B cell (primary cell): Measurements from ENCODE around the gene PTPRN2. TPM values are rescaled to one million over a fixed set of nuclear protein-coding genes. Genes with fewer than 3 reads are reported as not detected.

Experiments used
- ATAC-seq: fragments of 200-7000 bp; cut with Tn5 transposase; one replicate; pipeline ENCODE4 v1.10.0; 2021; ENCODE audit warnings: low read depth, mild to moderate bottlenecking, moderate number of reproducible peaks, moderate library complexity
- CTCF ChIA-PET: fragments of 350-600 bp; sonication (Branson Sonifier 250); formaldehyde crosslinking; loops from one replicate; lab custom pipeline; 2021; ENCODE audit warnings: antibody characterized with exemption, inconsistent platforms; lab: Charles Lee
- POLR2A ChIA-PET: fragments of 350-600 bp; sonication (Branson Sonifier 250); formaldehyde crosslinking; loops from one replicate; lab custom pipeline; 2021; ENCODE audit warnings: antibody characterized with exemption; lab: Charles Lee
- DNase-seq: peaks from one replicate; pipeline ENCODE4 v3.0.0; 2013
- H2AFZ ChIP-seq: 2 replicates; pipeline ENCODE4 v1.6.1; 2012; ENCODE audit warnings: mild to moderate bottlenecking, low read depth, low read length; ENCODE audit not compliant: insufficient read depth, poor library complexity, severe bottlenecking
- H3K27ac ChIP-seq, 2 donors: 1 replicate in 1 of 2; 2 replicates in 1 of 2; pipeline ENCODE4 v1.5.1; 2012 to 2013; ENCODE audit warnings: low read length in 2 of 2, mild to moderate bottlenecking in 2 of 2, moderate library complexity in 1 of 2
- H3K27me3 ChIP-seq, 4 experiments: fragments of 200-600 bp in 1 of 4; sonication (generic) in 1 of 4; replicated peaks in 1 of 4; 1 replicate in 2 of 4; 2 replicates in 2 of 4; pipeline versions ENCODE4 v1.6.1 to v1.7.0; 2013 to 2016; ENCODE audit warnings: low read length in 3 of 4, mild to moderate bottlenecking in 2 of 4, mixed read lengths in 1 of 4, moderate library complexity in 1 of 4; ENCODE audit not compliant: insufficient read depth in 4 of 4, control insufficient read depth in 3 of 4; ENCODE audit errors: control extremely low read depth in 1 of 4
- H3K36me3 ChIP-seq, 2 experiments: replicated peaks in 1 of 2; 1 replicate in 1 of 2; 2 replicates in 1 of 2; pipeline versions ENCODE4 v1.6.1 to v1.7.1; 2013; ENCODE audit warnings: low read length in 1 of 2; ENCODE audit not compliant: insufficient read depth in 2 of 2, control insufficient read depth in 1 of 2; ENCODE audit errors: control extremely low read depth in 1 of 2, extremely low read depth in 1 of 2
- H3K4me1 ChIP-seq, 2 donors: fragments of 200-600 bp in 1 of 2; sonication (generic) in 1 of 2; 1 replicate in 1 of 2; 2 replicates in 1 of 2; pipeline versions ENCODE4 v1.5.1 to v1.6.1; 2013 to 2017; ENCODE audit warnings: low read length in 2 of 2; ENCODE audit not compliant: control insufficient read depth in 2 of 2, insufficient read depth in 2 of 2
- H3K4me2 ChIP-seq: replicated peaks from 2 replicates; pipeline ENCODE3; 2012; ENCODE audit warnings: mild to moderate bottlenecking, low read depth, low read length; ENCODE audit not compliant: poor library complexity, severe bottlenecking
- H3K4me3 ChIP-seq, 5 experiments: fragments of 200-600 bp in 1 of 5; sonication (generic) in 1 of 5; 1 replicate in 3 of 5; 2 replicates in 2 of 5; pipeline versions ENCODE4 v1.5.1 to v1.7.0; 2011 to 2016; ENCODE audit warnings: low read length in 4 of 5, mild to moderate bottlenecking in 4 of 5, low read depth in 2 of 5, control low read depth in 1 of 5, moderate library complexity in 1 of 5; ENCODE audit not compliant: insufficient read depth in 1 of 5; ENCODE audit errors: control extremely low read depth in 1 of 5, extremely low read depth in 1 of 5
- H3K79me2 ChIP-seq: fragments of 200-600 bp; sonication (generic); one replicate; pipeline ENCODE4 v1.6.0; 2016; ENCODE audit warnings: low read length; ENCODE audit not compliant: control insufficient read depth, insufficient read depth
- H3K9ac ChIP-seq: fragments of 200-600 bp; sonication (generic); 2 replicates; pipeline ENCODE4 v1.6.1; 2017; ENCODE audit warnings: mild to moderate bottlenecking, low read length, moderate library complexity
- H3K9me3 ChIP-seq, 3 donors: one replicate each; pipeline versions ENCODE4 v1.6.1 to v1.7.1; 2013; ENCODE audit warnings: low read length in 2 of 3; ENCODE audit not compliant: control insufficient read depth in 2 of 3, insufficient read depth in 1 of 3; ENCODE audit errors: control extremely low read depth in 1 of 3
- H4K20me1 ChIP-seq: 2 replicates; pipeline ENCODE4 v1.6.0; 2012; ENCODE audit warnings: mild to moderate bottlenecking, low read length; ENCODE audit not compliant: insufficient read depth, control insufficient read depth, poor library complexity, severe bottlenecking
- H3K27ac Mint-ChIP-seq: one replicate; pipeline ENCODE4 v1.8.0; 2021; ENCODE audit warnings: mixed read lengths
- H3K27me3 Mint-ChIP-seq: one replicate; pipeline ENCODE4 v1.8.0; 2021; ENCODE audit warnings: mixed read lengths
- H3K4me1 Mint-ChIP-seq: one replicate; pipeline ENCODE4 v1.8.0; 2021; ENCODE audit warnings: mixed read lengths
- H3K4me3 Mint-ChIP-seq: one replicate; pipeline ENCODE4 v1.8.0; 2021; ENCODE audit warnings: mixed read lengths
- H3K9me3 Mint-ChIP-seq: one replicate; pipeline ENCODE4 v1.8.0; 2022; ENCODE audit warnings: mixed read lengths; ENCODE audit not compliant: insufficient read depth
- EZH2 ChIP-seq: IDR thresholded peaks from 2 replicates; pipeline ENCODE4 v1.6.1; 2012; ENCODE audit warnings: borderline replicate concordance, low read depth, mild to moderate bottlenecking, moderate library complexity, low read length; ENCODE audit not compliant: insufficient read depth, poor library complexity, severe bottlenecking
- WGBS: methylation state at CpG from one replicate; pipeline ENCODE4 v1.1.5; 2013; ENCODE audit warnings: missing lambda C conversion rate; ENCODE audit not compliant: insufficient coverage; 5-methylcytosine and 5-hydroxymethylcytosine counted together
- intact Hi-C: fragments of 100-400 bp; cut with micrococcal nuclease; formaldehyde crosslinking; loops from one replicate; pipeline ENCODE4 v1.10.0; 2022
- polyA plus RNA-seq: library from polyadenylated mRNA; depleted of rRNA; stranded (reverse); fragments of >200 nt; gene quantifications from 2 replicates; pipeline ENCODE4 v1.2.3, GENCODE V29; 2012
- total RNA-seq, 2 donors: library from RNA; stranded (reverse); fragments of 120-200 nt in 1 of 2; gene quantifications; 1 replicate in 1 of 2; 2 replicates in 1 of 2; pipeline versions ENCODE4 v1.2.3 to v1.2.4, GENCODE V29; 2013 to 2022
- TF ChIP-seq, protein P1 (sequence below): fragments of 200-600 bp; IDR thresholded peaks from one replicate; pipeline ENCODE4 v1.8.0; 2022; ENCODE audit warnings: antibody characterized with exemption, mild to moderate bottlenecking

Gene PTPRN2
- total and polyA plus RNA-seq, 2 donors (not counting 1 experiment from before 2014, with no cell fraction given) = 2.0 to 5.0 TPM

DNA sequence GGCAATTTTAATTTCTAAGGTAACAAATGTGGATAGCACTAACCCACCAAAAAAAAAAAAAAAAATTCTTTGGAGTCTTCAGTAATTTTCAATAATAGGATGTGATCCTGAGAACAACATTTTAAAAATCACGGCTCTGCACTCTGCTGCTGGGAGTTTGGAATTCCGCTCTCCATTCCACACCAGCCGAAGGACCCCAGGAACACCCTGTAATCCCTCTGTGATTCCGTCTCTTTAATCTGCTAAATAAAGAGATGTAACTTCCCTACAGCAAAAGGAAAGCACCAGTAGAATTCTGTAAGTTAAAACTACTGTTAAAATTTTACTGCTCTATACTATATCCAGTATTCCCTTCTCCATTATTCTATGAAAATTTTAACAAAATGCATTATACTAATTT lies 284.5 kb downstream of the PTPRN2 start:
- Mint-ChIP-seq H3K4me3 (no peak overlapping the region), H3K4me1 (no peaks in the 10 kb centered on the region), H3K9me3 (peaks cover 6% of the 10 kb centered on the region), H3K27ac (no peak overlapping the region), H3K27me3 (no peaks in the 10 kb centered on the region)
- H3K27me3 ChIP-seq = no peaks in the 10 kb centered on the region
- H3K4me3 ChIP-seq = no peak overlapping the region
- no peak overlapping the region for H3K4me2 ChIP-seq
- TF ChIP-seq, protein P1, sequence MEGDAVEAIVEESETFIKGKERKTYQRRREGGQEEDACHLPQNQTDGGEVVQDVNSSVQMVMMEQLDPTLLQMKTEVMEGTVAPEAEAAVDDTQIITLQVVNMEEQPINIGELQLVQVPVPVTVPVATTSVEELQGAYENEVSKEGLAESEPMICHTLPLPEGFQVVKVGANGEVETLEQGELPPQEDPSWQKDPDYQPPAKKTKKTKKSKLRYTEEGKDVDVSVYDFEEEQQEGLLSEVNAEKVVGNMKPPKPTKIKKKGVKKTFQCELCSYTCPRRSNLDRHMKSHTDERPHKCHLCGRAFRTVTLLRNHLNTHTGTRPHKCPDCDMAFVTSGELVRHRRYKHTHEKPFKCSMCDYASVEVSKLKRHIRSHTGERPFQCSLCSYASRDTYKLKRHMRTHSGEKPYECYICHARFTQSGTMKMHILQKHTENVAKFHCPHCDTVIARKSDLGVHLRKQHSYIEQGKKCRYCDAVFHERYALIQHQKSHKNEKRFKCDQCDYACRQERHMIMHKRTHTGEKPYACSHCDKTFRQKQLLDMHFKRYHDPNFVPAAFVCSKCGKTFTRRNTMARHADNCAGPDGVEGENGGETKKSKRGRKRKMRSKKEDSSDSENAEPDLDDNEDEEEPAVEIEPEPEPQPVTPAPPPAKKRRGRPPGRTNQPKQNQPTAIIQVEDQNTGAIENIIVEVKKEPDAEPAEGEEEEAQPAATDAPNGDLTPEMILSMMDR = no peak
- TF ChIP-seq EZH2 = no peak
- no peak overlapping the region for H3K27ac ChIP-seq
- ChIA-PET CTCF (no interaction called here), POLR2A (no interaction called here)
- DNase-seq (no peak), ATAC-seq (no peak)
- H2AFZ ChIP-seq = no peak overlapping the region
- no peaks in the 10 kb centered on the region for H4K20me1 ChIP-seq
- no peaks in the 10 kb centered on the region for H3K4me1 ChIP-seq
- WGBS = 92% methylated on average over 2 of the region's 4 CpGs
- H3K9ac ChIP-seq = no peak overlapping the region
- H3K36me3 ChIP-seq = no peaks in the 10 kb centered on the region
- no peaks in the 10 kb centered on the region for H3K79me2 ChIP-seq
- intact Hi-C loops = no loop called here
- H3K9me3 ChIP-seq = peaks cover 1 to 18% (median 6%) of the 10 kb centered on the region in 3 donors

DNA sequence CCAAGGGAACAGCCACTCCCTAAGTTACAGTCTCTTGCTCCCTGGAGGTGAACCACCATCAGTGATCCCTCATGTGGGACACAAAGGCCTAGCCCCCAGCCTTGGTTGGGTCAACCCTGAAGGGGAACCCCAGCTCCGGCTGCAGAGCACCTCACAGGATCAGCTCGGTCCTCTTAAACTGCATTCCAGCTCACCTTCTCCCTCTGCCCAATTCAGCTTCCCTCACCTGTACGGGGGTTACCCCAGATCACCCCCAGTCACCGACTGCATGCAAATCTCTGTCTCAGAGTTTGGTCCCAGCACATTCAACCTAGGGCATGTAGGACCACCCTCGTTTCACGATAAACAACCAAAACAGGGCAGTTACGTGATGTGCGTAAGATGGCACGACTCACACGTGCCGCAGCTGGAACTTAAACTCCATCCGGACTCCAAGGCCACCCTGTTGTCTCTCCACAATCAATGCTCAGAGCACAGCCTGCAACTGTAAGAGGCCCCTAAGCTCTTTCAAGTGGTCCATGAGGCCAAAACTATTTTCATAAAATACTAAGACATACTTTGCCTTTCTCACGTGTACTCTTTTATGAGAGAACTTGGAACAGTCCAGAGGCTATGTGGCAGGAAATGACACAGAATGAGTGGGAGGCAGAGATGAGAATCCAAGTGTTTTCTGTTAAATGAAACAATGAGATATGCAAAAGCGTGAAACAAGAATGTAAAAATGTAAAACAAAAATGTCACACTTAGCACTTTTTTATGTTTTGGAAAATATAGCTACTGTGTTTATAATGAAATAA lies 285.2 kb downstream of the PTPRN2 start:
- H3K27ac ChIP-seq = no peak overlapping the region
- ATAC-seq (no peak), DNase-seq (no peak)
- ChIA-PET POLR2A (no interaction called here), CTCF (no interaction called here)
- 88% methylated on average over 13 of the region's 14 CpGs for WGBS
- Mint-ChIP-seq H3K27ac (no peak overlapping the region), H3K4me3 (no peak overlapping the region), H3K27me3 (no peaks in the 10 kb centered on the region), H3K4me1 (no peaks in the 10 kb centered on the region), H3K9me3 (peaks cover 6% of the 10 kb centered on the region)
- no peak overlapping the region for H2AFZ ChIP-seq
- TF ChIP-seq, protein P1 = no peak
- no peak for TF ChIP-seq EZH2
- no peak overlapping the region for H3K4me3 ChIP-seq
- intact Hi-C loops = no loop called here
- no peak overlapping the region for H3K4me2 ChIP-seq
- H4K20me1 ChIP-seq = no peaks in the 10 kb centered on the region
- no peaks in the 10 kb centered on the region for H3K36me3 ChIP-seq
- no peaks in the 10 kb centered on the region for H3K4me1 ChIP-seq
- H3K27me3 ChIP-seq = no peaks in the 10 kb centered on the region
- no peaks in the 10 kb centered on the region for H3K79me2 ChIP-seq
- peaks cover 1 to 18% (median 3%) of the 10 kb centered on the region in 3 donors for H3K9me3 ChIP-seq
- H3K9ac ChIP-seq = no peak overlapping the region
